HEK293 (cell line): ENCODE results near the gene IFNA5.

Experiments used
- CTCF ChIA-PET: fragments of 350-600 bp; formaldehyde crosslinking; extraction: SDS; loops from one replicate; lab custom pipeline; 2021; ENCODE audit warnings: antibody characterized with exemption; lab: Yijun Ruan, JAX
- POLR2A ChIA-PET: fragments of 300-600 bp; formaldehyde crosslinking; extraction: SDS; loops from one replicate; lab custom pipeline; 2020; ENCODE audit warnings: antibody characterized with exemption, inconsistent platforms; lab: Yijun Ruan, JAX
- H3K27ac ChIP-seq: fragments of 200-500 bp; sonication (Bioruptor generic); 2 replicates; pipeline ENCODE4 v1.5.1; 2014; ENCODE audit warnings: low read depth, low read length, control low read depth, inconsistent platforms; ENCODE audit errors: extremely low read depth
- H3K36me3 ChIP-seq, 2 experiments: fragments of 200-500 bp in 1 of 2; sonication (Bioruptor generic) in 1 of 2; 1 replicate in 1 of 2; 2 replicates in 1 of 2; pipeline ENCODE4 v1.5.1; 2014 to 2017; ENCODE audit warnings: inconsistent platforms in 2 of 2, low read length in 2 of 2; ENCODE audit not compliant: control insufficient read depth in 2 of 2, insufficient read depth in 1 of 2
- H3K4me1 ChIP-seq: fragments of 200-500 bp; sonication (Bioruptor generic); 2 replicates; pipeline ENCODE4 v1.5.1; 2014; ENCODE audit warnings: mild to moderate bottlenecking, low read length, inconsistent platforms; ENCODE audit not compliant: control insufficient read depth, insufficient read depth
- H3K4me3 ChIP-seq: 2 replicates; pipeline ENCODE4 v1.5.1; 2011; ENCODE audit warnings: low read depth, mild to moderate bottlenecking, control low read depth, low read length, moderate library complexity
- H3K9me3 ChIP-seq: fragments of 200-500 bp; sonication (Bioruptor generic); 2 replicates; pipeline ENCODE4 v1.5.1; 2014; ENCODE audit warnings: low read depth, low read length, inconsistent platforms; ENCODE audit not compliant: control insufficient read depth, insufficient read depth
- GLI2 ChIP-seq: fragments of 450-650 bp; formaldehyde crosslinking; IDR thresholded peaks from 2 replicates; pipeline ENCODE4; 2017; ENCODE audit warnings: missing biosample characterization, missing genetic modification characterization, low read depth, borderline replicate concordance
- SETDB1 ChIP-seq: IDR thresholded peaks from one replicate; pipeline ENCODE4 v1.6.1; 2017; ENCODE audit warnings: mild to moderate bottlenecking, low read length, moderate library complexity, mixed read lengths; ENCODE audit not compliant: insufficient read length
- SP3 ChIP-seq: fragments of 450-650 bp; formaldehyde crosslinking; IDR thresholded peaks from 2 replicates; pipeline ENCODE4 v1.5.1; 2016; ENCODE audit warnings: missing biosample characterization, missing genetic modification characterization
- ZFP37 ChIP-seq: fragments of 450-650 bp; formaldehyde crosslinking; IDR thresholded peaks from 2 replicates; pipeline ENCODE4 v1.5.1; 2016; ENCODE audit warnings: missing biosample characterization, missing genetic modification characterization
- ZNF157 ChIP-seq: fragments of 450-650 bp; formaldehyde crosslinking; IDR thresholded peaks from 2 replicates; pipeline ENCODE4 v1.5.1; 2016; ENCODE audit warnings: missing biosample characterization, missing genetic modification characterization
- ZNF19 ChIP-seq: fragments of 450-650 bp; formaldehyde crosslinking; IDR thresholded peaks from 2 replicates; pipeline ENCODE4; 2016; ENCODE audit warnings: missing biosample characterization, missing genetic modification characterization, low read depth
- ZNF2 ChIP-seq: fragments of 450-650 bp; formaldehyde crosslinking; IDR thresholded peaks from 2 replicates; pipeline ENCODE4 v1.5.1; 2016; ENCODE audit warnings: missing biosample characterization, missing genetic modification characterization
- ZNF211 ChIP-seq: fragments of 450-650 bp; formaldehyde crosslinking; IDR thresholded peaks from 2 replicates; pipeline ENCODE4 v1.5.1; 2016; ENCODE audit warnings: low read depth, missing biosample characterization, missing genetic modification characterization
- ZNF274 ChIP-seq, 2 experiments: fragments of 200-500 bp in 1 of 2; fragments of 450-650 bp in 1 of 2; sonication (Bioruptor generic) in 1 of 2; formaldehyde crosslinking in 1 of 2; IDR thresholded peaks; 2 replicates each; pipeline versions ENCODE4 v1.5.1 to v1.6.1; 2014 to 2016; ENCODE audit warnings: borderline replicate concordance in 1 of 2, inconsistent platforms in 1 of 2, low read length in 1 of 2, missing biosample characterization in 1 of 2, missing genetic modification characterization in 1 of 2
- ZNF394 ChIP-seq: fragments of 450-650 bp; formaldehyde crosslinking; IDR thresholded peaks from 2 replicates; pipeline ENCODE4 v1.5.1; 2016; ENCODE audit warnings: missing biosample characterization, missing genetic modification characterization, mild to moderate bottlenecking, moderate library complexity, borderline replicate concordance
- ZNF433 ChIP-seq: fragments of 450-650 bp; formaldehyde crosslinking; IDR thresholded peaks from 2 replicates; pipeline ENCODE4 v1.5.1; 2016; ENCODE audit warnings: missing biosample characterization, missing genetic modification characterization, low read depth
- ZNF48 ChIP-seq: fragments of 450-650 bp; formaldehyde crosslinking; IDR thresholded peaks from 2 replicates; pipeline ENCODE4 v1.5.1; 2016; ENCODE audit warnings: missing biosample characterization, missing genetic modification characterization
- ZNF529 ChIP-seq: fragments of 450-650 bp; formaldehyde crosslinking; IDR thresholded peaks from 2 replicates; pipeline ENCODE4 v1.5.1; 2017; ENCODE audit warnings: missing genetic modification characterization, missing biosample characterization; ENCODE audit not compliant: insufficient replicate concordance
- ZNF549 ChIP-seq: fragments of 450-650 bp; IDR thresholded peaks from 2 replicates; pipeline ENCODE4 v1.5.1; 2018; ENCODE audit warnings: missing biosample characterization, missing genetic modification characterization, mild to moderate bottlenecking, inconsistent platforms, moderate library complexity
- TF ChIP-seq, protein P1 (sequence below): fragments of 450-650 bp; formaldehyde crosslinking; IDR thresholded peaks from 2 replicates; pipeline ENCODE4 v1.5.1; 2016; ENCODE audit warnings: missing biosample characterization, missing genetic modification characterization
- TF ChIP-seq, protein P2 (sequence below): fragments of 450-650 bp; formaldehyde crosslinking; IDR thresholded peaks from 2 replicates; pipeline ENCODE4 v1.5.1; 2016; ENCODE audit warnings: missing biosample characterization, missing genetic modification characterization
- TF ChIP-seq, protein P3 (sequence below): fragments of 450-650 bp; formaldehyde crosslinking; IDR thresholded peaks from 2 replicates; pipeline ENCODE4 v1.5.0; 2017; ENCODE audit warnings: missing biosample characterization, missing genetic modification characterization, borderline replicate concordance
- TF ChIP-seq, protein P4 (sequence below): fragments of 450-650 bp; formaldehyde crosslinking; IDR thresholded peaks from 2 replicates; pipeline ENCODE4 v1.5.1; 2016; ENCODE audit warnings: missing biosample characterization, missing genetic modification characterization
- TF ChIP-seq, protein P5 (sequence below): fragments of 450-650 bp; formaldehyde crosslinking; IDR thresholded peaks from 2 replicates; pipeline ENCODE4 v1.5.1; 2016; ENCODE audit warnings: missing biosample characterization, missing genetic modification characterization
- TF ChIP-seq, protein P6 (sequence below): fragments of 450-650 bp; formaldehyde crosslinking; IDR thresholded peaks from 2 replicates; pipeline ENCODE4 v1.5.1; 2016; ENCODE audit warnings: missing biosample characterization, missing genetic modification characterization
- TF ChIP-seq, protein P7 (sequence below): fragments of 450-650 bp; formaldehyde crosslinking; IDR thresholded peaks from 2 replicates; pipeline ENCODE4 v1.5.1; 2016; ENCODE audit warnings: missing biosample characterization, missing genetic modification characterization

IFNA5 gene

DNA sequence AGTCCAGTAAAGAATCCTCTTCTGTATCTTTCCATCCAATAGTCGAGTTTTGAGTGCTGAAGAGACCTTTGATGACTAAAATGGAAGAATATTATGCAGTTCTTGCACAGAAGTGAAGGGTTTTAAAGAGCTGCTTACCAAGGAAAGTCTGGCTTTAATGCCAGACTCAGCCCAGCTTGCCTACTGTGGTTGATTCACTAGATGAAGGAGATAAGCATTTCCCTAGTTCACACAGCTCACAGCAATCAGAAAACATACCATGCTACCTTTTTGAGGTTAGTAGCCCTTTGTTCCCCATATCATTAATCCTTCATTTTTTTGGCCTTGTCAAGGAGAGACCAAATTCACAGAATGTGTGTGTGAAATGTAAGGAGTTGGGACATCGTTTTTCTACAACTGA is 15.3 kb downstream of the IFNA5 start (continued):
- no peak for TF ChIP-seq SETDB1
- no peak for TF ChIP-seq ZNF211 (tag by site-specific recombination)
- TF ChIP-seq ZNF549 (tag by site-specific recombination) = no peak
- no peak for TF ChIP-seq ZNF19 (tag by site-specific recombination)
- TF ChIP-seq ZNF433 (tag by site-specific recombination) = no peak
- TF ChIP-seq, protein P1, sequence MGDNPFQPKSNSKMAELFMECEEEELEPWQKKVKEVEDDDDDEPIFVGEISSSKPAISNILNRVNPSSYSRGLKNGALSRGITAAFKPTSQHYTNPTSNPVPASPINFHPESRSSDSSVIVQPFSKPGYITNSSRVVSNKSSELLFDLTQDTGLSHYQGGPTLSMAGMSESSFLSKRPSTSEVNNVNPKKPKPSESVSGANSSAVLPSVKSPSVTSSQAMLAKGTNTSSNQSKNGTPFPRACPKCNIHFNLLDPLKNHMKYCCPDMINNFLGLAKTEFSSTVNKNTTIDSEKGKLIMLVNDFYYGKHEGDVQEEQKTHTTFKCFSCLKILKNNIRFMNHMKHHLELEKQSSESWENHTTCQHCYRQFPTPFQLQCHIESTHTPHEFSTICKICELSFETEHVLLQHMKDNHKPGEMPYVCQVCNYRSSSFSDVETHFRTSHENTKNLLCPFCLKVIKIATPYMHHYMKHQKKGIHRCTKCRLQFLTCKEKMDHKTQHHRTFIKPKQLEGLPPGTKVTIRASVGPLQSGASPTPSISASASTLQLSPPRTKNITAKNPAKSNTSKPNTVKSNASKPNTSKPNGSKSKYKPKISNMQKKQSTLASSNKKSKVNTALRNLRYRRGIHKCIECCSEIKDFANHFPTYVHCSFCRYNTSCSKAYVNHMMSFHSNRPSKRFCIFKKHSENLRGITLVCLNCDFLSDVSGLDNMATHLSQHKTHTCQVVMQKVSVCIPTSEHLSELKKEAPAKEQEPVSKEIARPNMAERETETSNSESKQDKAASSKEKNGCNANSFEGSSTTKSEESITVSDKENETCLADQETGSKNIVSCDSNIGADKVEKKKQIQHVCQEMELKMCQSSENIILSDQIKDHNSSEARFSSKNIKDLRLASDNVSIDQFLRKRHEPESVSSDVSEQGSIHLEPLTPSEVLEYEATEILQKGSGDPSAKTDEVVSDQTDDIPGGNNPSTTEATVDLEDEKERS (tag by site-specific recombination) = no peak
- TF ChIP-seq, protein P2, sequence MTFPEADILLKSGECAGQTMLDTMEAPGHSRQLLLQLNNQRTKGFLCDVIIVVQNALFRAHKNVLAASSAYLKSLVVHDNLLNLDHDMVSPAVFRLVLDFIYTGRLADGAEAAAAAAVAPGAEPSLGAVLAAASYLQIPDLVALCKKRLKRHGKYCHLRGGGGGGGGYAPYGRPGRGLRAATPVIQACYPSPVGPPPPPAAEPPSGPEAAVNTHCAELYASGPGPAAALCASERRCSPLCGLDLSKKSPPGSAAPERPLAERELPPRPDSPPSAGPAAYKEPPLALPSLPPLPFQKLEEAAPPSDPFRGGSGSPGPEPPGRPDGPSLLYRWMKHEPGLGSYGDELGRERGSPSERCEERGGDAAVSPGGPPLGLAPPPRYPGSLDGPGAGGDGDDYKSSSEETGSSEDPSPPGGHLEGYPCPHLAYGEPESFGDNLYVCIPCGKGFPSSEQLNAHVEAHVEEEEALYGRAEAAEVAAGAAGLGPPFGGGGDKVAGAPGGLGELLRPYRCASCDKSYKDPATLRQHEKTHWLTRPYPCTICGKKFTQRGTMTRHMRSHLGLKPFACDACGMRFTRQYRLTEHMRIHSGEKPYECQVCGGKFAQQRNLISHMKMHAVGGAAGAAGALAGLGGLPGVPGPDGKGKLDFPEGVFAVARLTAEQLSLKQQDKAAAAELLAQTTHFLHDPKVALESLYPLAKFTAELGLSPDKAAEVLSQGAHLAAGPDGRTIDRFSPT (tag by site-specific recombination) = no peak
- TF ChIP-seq, protein P3, sequence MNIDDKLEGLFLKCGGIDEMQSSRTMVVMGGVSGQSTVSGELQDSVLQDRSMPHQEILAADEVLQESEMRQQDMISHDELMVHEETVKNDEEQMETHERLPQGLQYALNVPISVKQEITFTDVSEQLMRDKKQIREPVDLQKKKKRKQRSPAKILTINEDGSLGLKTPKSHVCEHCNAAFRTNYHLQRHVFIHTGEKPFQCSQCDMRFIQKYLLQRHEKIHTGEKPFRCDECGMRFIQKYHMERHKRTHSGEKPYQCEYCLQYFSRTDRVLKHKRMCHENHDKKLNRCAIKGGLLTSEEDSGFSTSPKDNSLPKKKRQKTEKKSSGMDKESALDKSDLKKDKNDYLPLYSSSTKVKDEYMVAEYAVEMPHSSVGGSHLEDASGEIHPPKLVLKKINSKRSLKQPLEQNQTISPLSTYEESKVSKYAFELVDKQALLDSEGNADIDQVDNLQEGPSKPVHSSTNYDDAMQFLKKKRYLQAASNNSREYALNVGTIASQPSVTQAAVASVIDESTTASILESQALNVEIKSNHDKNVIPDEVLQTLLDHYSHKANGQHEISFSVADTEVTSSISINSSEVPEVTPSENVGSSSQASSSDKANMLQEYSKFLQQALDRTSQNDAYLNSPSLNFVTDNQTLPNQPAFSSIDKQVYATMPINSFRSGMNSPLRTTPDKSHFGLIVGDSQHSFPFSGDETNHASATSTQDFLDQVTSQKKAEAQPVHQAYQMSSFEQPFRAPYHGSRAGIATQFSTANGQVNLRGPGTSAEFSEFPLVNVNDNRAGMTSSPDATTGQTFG (tag by site-specific recombination) = no peak
- TF ChIP-seq, protein P4, sequence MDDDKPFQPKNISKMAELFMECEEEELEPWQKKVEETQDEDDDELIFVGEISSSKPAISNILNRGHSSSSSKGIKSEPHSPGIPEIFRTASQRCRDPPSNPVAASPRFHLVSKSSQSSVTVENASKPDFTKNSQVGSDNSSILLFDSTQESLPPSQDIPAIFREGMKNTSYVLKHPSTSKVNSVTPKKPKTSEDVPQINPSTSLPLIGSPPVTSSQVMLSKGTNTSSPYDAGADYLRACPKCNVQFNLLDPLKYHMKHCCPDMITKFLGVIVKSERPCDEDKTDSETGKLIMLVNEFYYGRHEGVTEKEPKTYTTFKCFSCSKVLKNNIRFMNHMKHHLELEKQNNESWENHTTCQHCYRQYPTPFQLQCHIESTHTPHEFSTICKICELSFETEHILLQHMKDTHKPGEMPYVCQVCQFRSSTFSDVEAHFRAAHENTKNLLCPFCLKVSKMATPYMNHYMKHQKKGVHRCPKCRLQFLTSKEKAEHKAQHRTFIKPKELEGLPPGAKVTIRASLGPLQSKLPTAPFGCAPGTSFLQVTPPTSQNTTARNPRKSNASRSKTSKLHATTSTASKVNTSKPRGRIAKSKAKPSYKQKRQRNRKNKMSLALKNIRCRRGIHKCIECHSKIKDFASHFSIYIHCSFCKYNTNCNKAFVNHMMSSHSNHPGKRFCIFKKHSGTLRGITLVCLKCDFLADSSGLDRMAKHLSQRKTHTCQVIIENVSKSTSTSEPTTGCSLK (tag by site-specific recombination) = no peak
- TF ChIP-seq SP3 (tag by site-specific recombination) = no peak
- TF ChIP-seq GLI2 (tag by site-specific recombination) = no peak
- TF ChIP-seq, protein P5, sequence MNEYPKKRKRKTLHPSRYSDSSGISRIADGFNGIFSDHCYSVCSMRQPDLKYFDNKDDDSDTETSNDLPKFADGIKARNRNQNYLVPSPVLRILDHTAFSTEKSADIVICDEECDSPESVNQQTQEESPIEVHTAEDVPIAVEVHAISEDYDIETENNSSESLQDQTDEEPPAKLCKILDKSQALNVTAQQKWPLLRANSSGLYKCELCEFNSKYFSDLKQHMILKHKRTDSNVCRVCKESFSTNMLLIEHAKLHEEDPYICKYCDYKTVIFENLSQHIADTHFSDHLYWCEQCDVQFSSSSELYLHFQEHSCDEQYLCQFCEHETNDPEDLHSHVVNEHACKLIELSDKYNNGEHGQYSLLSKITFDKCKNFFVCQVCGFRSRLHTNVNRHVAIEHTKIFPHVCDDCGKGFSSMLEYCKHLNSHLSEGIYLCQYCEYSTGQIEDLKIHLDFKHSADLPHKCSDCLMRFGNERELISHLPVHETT (tag by site-specific recombination) = no peak
- TF ChIP-seq ZNF2 (tag by site-specific recombination) = no peak

DNA sequence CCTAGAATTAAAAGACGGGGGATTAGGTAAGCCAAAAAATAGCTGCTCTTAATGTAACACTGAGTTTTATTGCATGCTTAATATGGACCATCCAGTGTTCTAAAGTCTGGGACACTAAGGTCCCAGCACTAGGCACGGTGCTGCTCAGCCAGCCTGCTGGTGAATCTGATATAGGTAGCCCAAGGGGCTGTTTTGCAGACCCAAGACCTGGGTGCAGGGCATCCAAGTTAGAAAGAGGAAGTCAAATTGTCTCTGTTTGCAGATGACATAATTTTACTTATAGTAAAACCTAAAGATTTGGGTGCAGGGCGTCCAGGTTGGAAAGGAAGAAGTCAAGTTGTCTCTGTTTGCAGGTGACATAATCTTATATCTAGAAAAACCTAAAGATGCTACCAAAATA is 17.8 kb downstream of the IFNA5 start:
- Histone ChIP-seq H3K4me1 (no peaks in the 10 kb centered on the region), H3K4me3 (no peak overlapping the region), H3K9me3 (no peaks in the 10 kb centered on the region), H3K27ac (no peak overlapping the region), H3K36me3 (no peaks in the 10 kb centered on the region)
- ChIA-PET CTCF (interaction anchor here (0.6 to 0.7 kb wide), 2 partner anchors 498 to 847 kb away, joined by 3 to 6 read pairs; no protein-coding TSS in a partner anchor), POLR2A (no interaction called here)
- no peak for TF ChIP-seq ZNF19 (tag by site-specific recombination)
- TF ChIP-seq ZNF157 (tag by site-specific recombination) = no peak
- no peak for TF ChIP-seq ZNF274 (IDR thresholded peaks at IDR 0.05; ENCODE audit: low read length)
- no peak for TF ChIP-seq ZNF274 (tag by site-specific recombination; IDR thresholded peaks at IDR 0.05; ENCODE audit: borderline replicate concordance)
- TF ChIP-seq ZNF529 = no peak
- TF ChIP-seq ZFP37 (tag by site-specific recombination) = no peak
- TF ChIP-seq, protein P6, sequence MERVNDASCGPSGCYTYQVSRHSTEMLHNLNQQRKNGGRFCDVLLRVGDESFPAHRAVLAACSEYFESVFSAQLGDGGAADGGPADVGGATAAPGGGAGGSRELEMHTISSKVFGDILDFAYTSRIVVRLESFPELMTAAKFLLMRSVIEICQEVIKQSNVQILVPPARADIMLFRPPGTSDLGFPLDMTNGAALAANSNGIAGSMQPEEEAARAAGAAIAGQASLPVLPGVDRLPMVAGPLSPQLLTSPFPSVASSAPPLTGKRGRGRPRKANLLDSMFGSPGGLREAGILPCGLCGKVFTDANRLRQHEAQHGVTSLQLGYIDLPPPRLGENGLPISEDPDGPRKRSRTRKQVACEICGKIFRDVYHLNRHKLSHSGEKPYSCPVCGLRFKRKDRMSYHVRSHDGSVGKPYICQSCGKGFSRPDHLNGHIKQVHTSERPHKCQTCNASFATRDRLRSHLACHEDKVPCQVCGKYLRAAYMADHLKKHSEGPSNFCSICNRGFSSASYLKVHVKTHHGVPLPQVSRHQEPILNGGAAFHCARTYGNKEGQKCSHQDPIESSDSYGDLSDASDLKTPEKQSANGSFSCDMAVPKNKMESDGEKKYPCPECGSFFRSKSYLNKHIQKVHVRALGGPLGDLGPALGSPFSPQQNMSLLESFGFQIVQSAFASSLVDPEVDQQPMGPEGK (tag by site-specific recombination) = no peak
- no peak for TF ChIP-seq ZNF394 (tag by site-specific recombination)
- TF ChIP-seq, protein P7, sequence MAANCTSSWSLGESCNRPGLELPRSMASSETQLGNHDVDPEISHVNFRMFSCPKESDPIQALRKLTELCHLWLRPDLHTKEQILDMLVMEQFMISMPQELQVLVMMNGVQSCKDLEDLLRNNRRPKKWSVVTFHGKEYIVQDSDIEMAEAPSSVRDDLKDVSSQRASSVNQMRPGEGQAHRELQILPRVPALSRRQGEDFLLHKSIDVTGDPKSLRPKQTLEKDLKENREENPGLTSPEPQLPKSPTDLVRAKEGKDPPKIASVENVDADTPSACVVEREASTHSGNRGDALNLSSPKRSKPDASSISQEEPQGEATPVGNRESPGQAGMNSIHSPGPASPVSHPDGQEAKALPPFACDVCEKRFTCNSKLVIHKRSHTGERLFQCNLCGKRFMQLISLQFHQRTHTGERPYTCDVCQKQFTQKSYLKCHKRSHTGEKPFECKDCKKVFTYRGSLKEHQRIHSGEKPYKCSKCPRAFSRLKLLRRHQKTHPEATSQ = no peak
- no peak for TF ChIP-seq ZNF48
